Testis (tissue), 2 donors: ENCODE results near the gene SEMA4D.

Experiments used
- CTCF ChIP-seq, 3 experiments: fragments of 450-650 bp in 2 of 3; fragments of 200-600 bp in 1 of 3; sonication (generic) in 1 of 3; IDR thresholded peaks; one replicate each; pipeline ENCODE4 v1.5.1; 2016 to 2019; ENCODE audit warnings: antibody characterized with exemption in 3 of 3, mild to moderate bottlenecking in 2 of 3, moderate library complexity in 1 of 3
- POLR2A ChIP-seq: fragments of 450-650 bp; IDR thresholded peaks from one replicate; pipeline ENCODE4 v1.6.1; 2017; ENCODE audit warnings: antibody characterized with exemption, mild to moderate bottlenecking, moderate library complexity

GRCh38 chr9:89328064-89328463, 169.8 kb downstream of the SEMA4D start:
- TF ChIP-seq POLR2A: no peak
- TF ChIP-seq CTCF (IDR thresholded peaks at IDR 0.05): no peak
